ENCODE measurements around the gene RPL36.

- TF ChIP-seq POLR2AphosphoS5 (IDR thresholded peaks at IDR 0.05; ENCODE audit: low read depth, low read length), result no peak; the same call in 1 of the 2 replicates
- no peak for TF ChIP-seq TAF1 (IDR thresholded peaks at IDR 0.05; ENCODE audit: low read depth, low read length)
- no peak for TF ChIP-seq POLR2A (IDR thresholded peaks at IDR 0.05; ENCODE audit: low read depth, low read length)
These were observed 15.5 kb downstream of the RPL36 start for GRCh38 chr19:5705552-5705951.

Measured in GM12891 (cell line).